Dermis lymphatic vessel endothelial cell (primary cell): ENCODE measurements around the gene OR7A17. TPM values are rescaled to one million over a fixed set of nuclear protein-coding genes. Genes with fewer than 3 reads are reported as not detected.

Source experiments
- total RNA-seq: library from RNA; depleted of rRNA; stranded (reverse); fragments of >200 nt; gene quantifications from 2 replicates; pipeline ENCODE4 v1.2.1, GENCODE V29; 2014

Gene OR7A17
- total RNA-seq: not detected in 2 replicates

DNA sequence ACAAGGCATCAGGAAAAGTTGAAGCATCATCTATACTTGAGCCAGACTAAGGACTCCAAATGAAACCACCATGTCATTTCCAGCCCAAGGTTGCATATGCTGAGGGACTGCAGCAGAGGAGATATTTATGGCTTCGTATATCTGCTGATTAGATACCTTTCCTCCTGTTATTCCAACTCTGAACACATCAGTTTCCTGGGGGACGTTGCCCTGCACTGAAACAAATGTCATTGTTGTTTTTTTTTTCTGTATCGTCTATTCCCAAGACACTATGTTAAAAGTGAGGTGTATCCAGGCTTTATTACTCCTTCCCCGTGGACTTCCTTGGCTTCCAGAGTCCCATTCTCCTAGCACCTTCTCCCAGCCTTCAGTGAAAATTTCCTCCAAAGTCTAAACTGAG, at the start of gene OR7A17:
Gene OR7A17 (minus strand): TSS at position 101 of the 400 bp plus-strand sequence. CDS start 4,777 bp downstream, outside the sequence.

DNA sequence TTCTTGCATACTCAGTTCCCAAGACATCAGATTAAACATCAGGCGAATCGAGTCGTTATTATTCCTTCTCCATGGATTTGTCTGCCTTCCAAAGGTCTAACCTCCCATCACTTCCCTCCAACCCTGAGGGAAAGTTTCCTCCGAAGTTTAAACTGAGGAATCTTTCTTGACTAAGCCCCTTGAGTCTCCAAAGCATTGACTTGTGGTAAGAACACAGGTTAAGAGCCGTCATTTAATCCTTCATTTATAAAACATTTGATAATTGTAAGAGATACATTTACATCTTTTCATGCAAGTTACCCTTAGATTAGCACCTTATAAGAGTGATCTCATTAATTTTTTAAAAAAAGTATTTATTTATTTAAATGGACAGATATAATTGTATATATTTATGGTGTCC, 37.1 kb downstream of the OR7A17 start, which contains the start of gene OR7A10:
Gene OR7A10 (minus strand): TSS at position 101 of the 400 bp plus-strand sequence. CDS start 7,045 bp downstream, outside the sequence.

DNA sequence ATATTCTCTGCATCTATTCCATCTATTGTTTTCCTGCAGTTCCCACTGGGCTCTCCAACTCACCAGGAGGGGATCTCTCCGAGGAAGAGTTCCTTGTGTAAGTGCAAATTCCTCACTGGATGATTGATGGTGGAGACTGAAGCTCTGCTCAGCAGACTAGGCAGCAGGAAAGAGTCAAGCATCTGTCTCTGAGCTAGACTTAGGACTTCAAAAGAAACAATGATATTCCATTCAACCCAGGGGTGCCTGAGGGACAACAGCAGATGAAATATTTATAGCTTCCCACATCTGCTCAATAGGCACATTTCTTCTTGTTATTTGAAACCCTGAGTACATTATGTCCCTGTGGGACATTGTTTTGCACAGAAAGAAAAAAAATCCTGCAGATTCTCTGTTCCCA, 50.9 kb downstream of the OR7A17 start, which contains the start of the genes OR7A5 and OR7C1:
Gene OR7A5 (minus strand): TSS at position 175 of the 400 bp plus-strand sequence. CDS start 6,944 bp downstream, outside the sequence.
Gene OR7C1 (minus strand): TSS at position 175 of the 400 bp plus-strand sequence. CDS start 35,049 bp downstream, outside the sequence.

Other genes with a start within 250 kb of the OR7A17 start
- gene ADGRE3, start 211.3 kb downstream of the OR7A17 start, total RNA-seq: not detected in 2 replicates
- gene ZNF333, start 196.1 kb downstream of the OR7A17 start, total RNA-seq: 6.0 and 12.7 TPM in 2 replicates
- gene ADGRE2, start 107.6 kb downstream of the OR7A17 start, total RNA-seq: under 0.01 and 0.11 TPM in 2 replicates
- not detected in 2 replicates for gene OR7A5, start 50.9 kb downstream of the OR7A17 start, total RNA-seq
- not detected in 2 replicates for gene OR7C1, start 50.9 kb downstream of the OR7A17 start, total RNA-seq
- gene OR7A10, start 37.2 kb downstream of the OR7A17 start, total RNA-seq: not detected in 2 replicates
- gene OR7C2, start 55.4 kb upstream of the OR7A17 start, total RNA-seq: not detected in 2 replicates
- not detected in 2 replicates for gene SLC1A6, start 93.7 kb upstream of the OR7A17 start, total RNA-seq
- gene CASP14, start 163.3 kb upstream of the OR7A17 start, total RNA-seq: not detected in 2 replicates
- not detected in 2 replicates for gene OR1I1, start 196.1 kb upstream of the OR7A17 start, total RNA-seq
- gene SYDE1, start 221.3 kb upstream of the OR7A17 start, total RNA-seq: 10.9 and 15.5 TPM in 2 replicates